Measurements from ENCODE around the gene SMG6. TPM values are rescaled to one million over a fixed set of nuclear protein-coding genes. Genes with fewer than 3 reads are reported as not detected.

SMG6 gene
- total RNA-seq, 1 donor, result 49.3 TPM

- no peak for TF ChIP-seq CTCF (IDR thresholded peaks at IDR 0.05; ENCODE audit: insufficient read depth, low read length)
- peak; percentile 95 for DNase-seq (ENCODE audit: low read depth)
- H3K4me3 ChIP-seq (ENCODE audit: low read depth, low read length), result no peak overlapping the region
Observed at GRCh38 chr17:2222901-2223616, 80.5 kb downstream of the SMG6 start.

GRCh38 chr17:2222301-2222700, 81.3 kb downstream of the SMG6 start:
- no peak for TF ChIP-seq CTCF (IDR thresholded peaks at IDR 0.05; ENCODE audit: insufficient read depth, low read length)
- DNase-seq (ENCODE audit: low read depth), result no peak
- no peak overlapping the region for H3K4me3 ChIP-seq (ENCODE audit: low read depth, low read length)

- H3K4me3 ChIP-seq (ENCODE audit: low read depth, low read length), result no peak overlapping the region
- DNase-seq (ENCODE audit: low read depth), result no peak
- no peak for TF ChIP-seq CTCF (IDR thresholded peaks at IDR 0.05; ENCODE audit: insufficient read depth, low read length)
Observed at GRCh38 chr17:2218426-2218825, 85.2 kb downstream of the SMG6 start.

GRCh38 chr17:2215616-2216364, 87.8 kb downstream of the SMG6 start:
- DNase-seq (ENCODE audit: low read depth), result peak; percentile 99
- H3K4me3 ChIP-seq (ENCODE audit: low read depth, low read length), result peak overlapping the region; percentile 49
- TF ChIP-seq CTCF (IDR thresholded peaks at IDR 0.05; ENCODE audit: insufficient read depth, low read length), result no peak

- DNase-seq (ENCODE audit: low read depth), result peak; percentile 84
- no peak for TF ChIP-seq CTCF (IDR thresholded peaks at IDR 0.05; ENCODE audit: insufficient read depth, low read length)
- H3K4me3 ChIP-seq (ENCODE audit: low read depth, low read length), result peak overlapping the region; percentile 51
Observed at GRCh38 chr17:2214929-2215615, 88.5 kb downstream of the SMG6 start.

GRCh38 chr17:2214047-2214928, 89.3 kb downstream of the SMG6 start:
- no peak for TF ChIP-seq CTCF (IDR thresholded peaks at IDR 0.05; ENCODE audit: insufficient read depth, low read length)
- peak overlapping the region; percentile 51 for H3K4me3 ChIP-seq (ENCODE audit: low read depth, low read length)
- DNase-seq (ENCODE audit: low read depth), result peak; percentile 92
